Neural cell (in vitro differentiated cells): Measurements from ENCODE around the gene SUN1.

Experiments
- TAF1 ChIP-seq: IDR thresholded peaks from 2 replicates; pipeline ENCODE4 v1.6.1; 2012; ENCODE audit warnings: low read depth
- TF ChIP-seq, protein P1 (sequence below): fragments of 450-650 bp; IDR thresholded peaks from 2 replicates; pipeline ENCODE4 v1.5.1; 2014; ENCODE audit warnings: antibody characterized with exemption, mild to moderate bottlenecking, moderate library complexity; ENCODE audit not compliant: poor library complexity, severe bottlenecking

DNA sequence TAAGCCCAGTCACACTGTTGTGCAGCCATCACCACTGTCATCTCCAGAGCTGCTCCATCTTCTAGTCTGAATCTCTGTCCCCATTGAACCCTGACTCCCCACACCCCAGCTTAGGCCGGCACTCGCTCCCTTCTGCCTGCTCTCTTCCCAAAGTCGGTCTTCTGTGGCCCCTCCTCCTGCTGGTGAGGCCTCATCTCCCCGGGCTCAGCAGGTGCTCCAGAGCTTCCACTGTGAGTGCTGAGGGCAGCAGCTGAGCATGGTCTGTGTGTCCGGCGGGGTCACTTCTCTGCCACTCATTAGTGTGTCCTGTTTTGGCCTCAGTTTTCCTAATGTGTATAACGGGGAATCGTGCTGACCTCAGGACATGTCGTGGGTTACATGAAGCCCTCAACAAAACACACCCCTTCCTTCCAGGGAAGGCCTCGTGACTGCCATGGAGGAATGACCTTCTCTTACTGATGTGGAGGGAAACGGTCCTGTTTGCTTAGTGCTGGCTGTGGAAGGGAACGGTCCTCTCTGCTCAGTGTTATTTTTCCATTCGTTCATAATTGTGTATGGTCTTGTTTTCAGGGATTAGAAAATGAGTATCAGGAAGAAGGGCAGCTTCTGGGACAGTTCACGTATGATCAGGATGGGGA lies 39.7 kb downstream of the SUN1 start:
- TF ChIP-seq TAF1: no peak
- TF ChIP-seq, protein P1, sequence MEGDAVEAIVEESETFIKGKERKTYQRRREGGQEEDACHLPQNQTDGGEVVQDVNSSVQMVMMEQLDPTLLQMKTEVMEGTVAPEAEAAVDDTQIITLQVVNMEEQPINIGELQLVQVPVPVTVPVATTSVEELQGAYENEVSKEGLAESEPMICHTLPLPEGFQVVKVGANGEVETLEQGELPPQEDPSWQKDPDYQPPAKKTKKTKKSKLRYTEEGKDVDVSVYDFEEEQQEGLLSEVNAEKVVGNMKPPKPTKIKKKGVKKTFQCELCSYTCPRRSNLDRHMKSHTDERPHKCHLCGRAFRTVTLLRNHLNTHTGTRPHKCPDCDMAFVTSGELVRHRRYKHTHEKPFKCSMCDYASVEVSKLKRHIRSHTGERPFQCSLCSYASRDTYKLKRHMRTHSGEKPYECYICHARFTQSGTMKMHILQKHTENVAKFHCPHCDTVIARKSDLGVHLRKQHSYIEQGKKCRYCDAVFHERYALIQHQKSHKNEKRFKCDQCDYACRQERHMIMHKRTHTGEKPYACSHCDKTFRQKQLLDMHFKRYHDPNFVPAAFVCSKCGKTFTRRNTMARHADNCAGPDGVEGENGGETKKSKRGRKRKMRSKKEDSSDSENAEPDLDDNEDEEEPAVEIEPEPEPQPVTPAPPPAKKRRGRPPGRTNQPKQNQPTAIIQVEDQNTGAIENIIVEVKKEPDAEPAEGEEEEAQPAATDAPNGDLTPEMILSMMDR: no peak
